ENCODE measurements around the gene PLPP4. TPM values are rescaled to one million over a fixed set of nuclear protein-coding genes. Genes with fewer than 3 reads are reported as not detected.
A peak's percentile ranks its signal among the peaks of the same experiment; 100 is the strongest.
"Not testable (repeated sequence)": the region's sequence is repeated elsewhere in the genome, so short reads cannot be mapped to it uniquely, and the experiment has no call there.

Gene PLPP4
- total RNA-seq, 1 donor from 2014 or later = under 0.01 TPM

DNA sequence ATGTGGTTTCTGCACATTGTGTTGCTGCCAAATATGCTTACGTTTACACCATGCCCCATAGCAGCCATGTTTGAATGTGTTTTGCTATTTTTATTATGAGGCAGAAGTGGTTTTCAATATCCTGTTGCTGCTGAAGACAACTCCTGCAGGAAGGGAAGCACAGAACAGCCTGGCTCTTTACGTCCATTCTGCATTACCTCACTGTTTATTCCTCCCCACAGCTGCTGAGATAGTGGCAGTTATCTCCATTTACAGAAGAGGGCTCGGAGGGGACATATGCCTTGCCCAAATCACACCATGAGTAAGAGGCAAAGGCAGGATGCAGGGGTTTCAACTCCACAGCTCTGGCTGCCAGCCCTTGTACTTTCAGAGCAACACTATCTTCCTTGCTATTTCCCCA, 35.3 kb downstream of the PLPP4 start:
- no peak for DNase-seq

DNA sequence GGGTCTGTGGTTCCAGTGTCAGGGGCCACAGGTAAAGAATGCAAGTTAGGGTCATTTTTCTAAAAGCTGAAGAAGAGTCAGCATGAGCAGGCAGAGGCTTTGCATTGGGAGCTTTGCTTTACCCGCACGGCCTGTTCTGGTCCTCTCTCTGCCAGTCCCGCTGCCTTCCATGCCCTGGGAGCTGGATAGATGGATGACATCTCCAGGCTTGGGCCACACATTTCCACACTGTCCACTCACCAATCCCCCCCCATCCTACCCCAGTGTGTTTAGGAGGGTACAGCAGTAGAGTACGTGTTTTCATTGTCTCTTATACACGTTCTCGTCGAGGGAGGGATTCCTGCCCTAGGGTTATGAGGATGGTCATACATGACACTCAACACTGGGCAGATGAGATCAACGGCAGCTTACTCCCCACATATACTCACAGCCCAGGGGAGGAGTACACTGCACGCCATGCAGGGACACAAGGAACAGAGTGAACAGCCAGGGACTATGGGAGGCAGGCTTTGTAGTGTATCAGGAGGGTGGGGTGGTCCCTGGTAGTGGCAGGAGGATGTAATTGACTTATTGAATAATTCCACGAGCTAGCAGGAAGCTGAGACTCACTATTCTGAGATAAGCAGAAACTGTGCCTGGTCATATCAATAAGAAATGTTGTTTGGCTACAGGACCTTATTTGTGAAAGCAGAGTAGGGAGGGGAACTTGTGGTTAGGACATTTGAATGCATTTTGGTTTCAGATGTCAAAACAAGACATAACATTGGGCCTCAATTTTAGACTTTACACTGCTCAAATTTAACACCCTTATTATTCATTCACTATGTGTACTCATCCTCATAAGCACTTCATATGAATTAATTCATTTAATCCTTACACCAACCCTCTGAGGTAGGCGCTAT, 36.6 kb downstream of the PLPP4 start:
- no peak for DNase-seq

DNA sequence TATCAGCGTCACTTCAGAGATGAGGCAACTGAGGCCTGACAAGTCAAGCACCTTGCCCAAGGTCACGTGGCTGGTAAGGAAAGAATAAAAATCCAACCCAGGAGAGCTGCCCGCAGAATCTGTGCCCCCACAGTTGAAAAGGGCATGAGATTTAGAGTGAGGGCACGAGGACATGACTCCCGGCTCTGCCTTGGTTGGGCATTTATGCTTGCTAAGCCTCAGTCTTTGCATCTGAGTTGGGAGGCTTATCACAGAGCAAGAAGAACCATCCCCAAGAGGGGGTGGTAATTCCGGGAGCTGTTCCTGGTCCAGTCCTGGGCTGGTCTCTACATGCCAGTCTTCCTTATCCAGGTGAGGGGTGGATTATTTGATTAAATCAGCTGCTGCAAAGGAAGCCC, 37.3 kb downstream of the PLPP4 start:
- DNase-seq = no peak

DNA sequence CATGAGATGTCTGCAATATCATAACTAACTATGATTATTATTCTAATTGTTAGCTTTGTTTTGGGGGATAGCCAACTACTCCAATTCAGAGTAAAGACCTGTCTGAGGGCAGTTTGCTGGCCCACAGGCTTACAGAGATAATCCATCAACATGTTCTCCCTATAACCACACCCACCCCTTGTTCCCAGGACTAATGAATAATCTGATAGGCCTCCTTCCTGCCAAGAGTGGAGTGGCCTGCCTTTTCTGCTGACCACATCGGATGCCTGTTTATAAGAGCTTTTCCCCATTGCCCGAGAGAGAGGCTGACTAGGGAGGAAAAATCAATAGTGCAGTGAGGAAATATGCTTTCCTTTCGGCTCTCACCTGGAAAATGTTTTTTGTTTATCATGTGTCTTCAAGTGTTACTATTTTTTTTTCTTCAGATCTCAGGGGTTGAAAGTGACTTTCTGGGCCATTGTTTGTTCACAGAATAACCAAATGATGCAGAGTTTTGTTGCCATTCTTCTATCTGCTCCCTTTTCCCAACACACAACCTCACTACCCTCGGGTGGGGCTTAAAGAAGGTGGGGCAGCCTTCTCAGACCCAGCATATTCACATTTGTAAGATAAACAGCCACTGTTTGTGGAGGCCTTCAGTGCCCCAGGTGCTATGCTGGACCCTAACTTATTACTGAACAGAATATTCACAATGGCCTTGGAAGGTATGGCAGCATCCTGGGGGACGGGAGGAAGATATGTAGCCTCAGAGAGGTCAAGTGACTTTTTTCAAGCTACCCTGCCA, 38.4 kb downstream of the PLPP4 start:
- no peak for DNase-seq

DNA sequence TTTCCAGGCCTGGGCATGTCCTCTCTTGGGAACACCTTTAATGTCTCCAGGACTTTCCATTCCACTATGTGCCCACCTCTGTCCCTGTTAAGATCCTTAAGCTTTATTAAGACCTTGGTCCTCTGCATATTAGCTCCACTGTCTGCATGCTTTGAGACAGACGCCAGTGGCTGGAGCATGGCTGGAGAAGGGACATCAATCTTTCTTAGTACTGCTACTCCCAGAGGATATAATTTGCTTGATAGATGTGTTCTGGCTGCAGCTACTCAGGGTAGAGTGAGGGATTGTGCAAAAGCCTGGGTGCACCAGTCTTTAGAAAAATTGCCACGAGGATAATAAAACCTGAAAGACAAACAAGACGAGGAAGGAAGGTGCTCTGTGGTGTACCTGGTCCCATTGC, 42.9 kb downstream of the PLPP4 start:
- no peak for DNase-seq

DNA sequence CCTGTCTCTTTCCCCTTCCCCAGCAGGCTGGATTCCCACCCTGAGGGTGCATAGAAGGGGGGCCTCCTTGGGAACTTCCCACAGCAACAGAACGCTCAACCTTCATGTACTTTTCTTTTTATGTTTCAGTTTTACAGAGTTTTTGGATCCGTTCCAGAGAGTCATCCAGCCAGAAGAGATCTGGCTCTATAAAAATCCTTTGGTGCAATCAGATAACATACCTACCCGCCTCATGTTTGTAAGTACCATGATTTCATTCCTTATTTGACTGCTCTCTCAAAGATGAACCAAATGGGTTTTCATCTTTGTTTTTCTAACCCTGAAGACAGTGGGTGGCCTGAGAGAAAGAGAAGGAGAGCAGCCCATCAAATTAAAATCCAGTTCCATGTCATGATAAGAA, 46.7 kb downstream of the PLPP4 start:
- no peak for DNase-seq

DNA sequence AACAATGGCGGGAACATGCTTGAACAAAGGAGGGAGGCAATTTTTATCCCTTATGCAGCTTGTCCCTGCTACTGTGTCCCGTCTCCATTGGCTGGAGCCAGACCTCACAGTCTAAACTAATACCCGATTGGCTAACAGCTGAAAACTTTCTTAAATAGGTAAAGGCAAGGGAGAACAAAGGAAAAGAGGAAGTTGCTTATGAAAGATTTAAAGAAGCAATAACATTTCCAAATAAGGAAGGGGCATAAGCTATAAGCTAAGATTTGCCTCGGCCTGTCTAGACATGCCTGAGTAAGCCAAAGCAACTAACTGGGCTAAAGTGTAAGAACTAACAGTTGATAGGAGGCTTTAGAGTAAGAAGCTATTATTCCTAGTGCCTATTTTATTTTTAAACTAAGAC, 47.2 kb downstream of the PLPP4 start:
- not testable (repeated sequence) for DNase-seq

DNA sequence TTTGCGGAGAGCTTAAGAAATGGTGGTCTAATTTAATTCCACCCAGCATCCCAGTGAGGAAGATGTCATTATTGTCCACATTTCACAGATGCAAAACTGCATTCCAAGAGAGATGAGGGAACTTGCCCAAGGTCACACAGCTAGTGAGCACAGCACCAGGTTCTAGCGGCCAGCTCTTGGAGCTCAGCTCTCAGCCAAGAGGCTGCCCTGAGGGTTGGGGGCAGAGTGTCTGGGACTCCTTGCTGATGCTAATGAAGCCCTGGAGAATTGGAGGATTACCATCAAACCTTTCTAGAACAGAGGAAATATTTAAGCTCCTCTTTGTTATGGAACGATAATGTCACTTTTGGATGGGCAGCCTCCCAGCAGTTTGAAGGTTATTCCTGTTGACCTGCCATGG, 48.0 kb downstream of the PLPP4 start:
- no peak for DNase-seq

DNA sequence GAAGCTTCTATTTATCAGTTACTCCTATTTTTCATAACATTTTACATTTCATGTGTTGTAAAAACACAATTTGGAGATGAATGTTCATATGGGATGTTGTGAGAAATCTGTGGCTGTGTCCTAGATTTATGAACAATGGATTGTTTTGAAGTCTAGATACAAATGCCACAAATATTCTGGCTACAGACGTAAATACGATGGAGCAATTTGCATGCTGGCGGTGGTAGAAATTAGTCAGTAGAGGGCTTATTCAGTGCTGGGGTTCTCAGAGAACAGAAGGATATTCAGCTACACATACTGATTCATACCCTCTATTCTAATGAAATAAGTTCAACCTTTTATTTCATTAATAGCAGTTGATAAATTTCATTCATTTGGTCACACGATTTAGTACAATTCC, 48.8 kb downstream of the PLPP4 start:
- DNase-seq = no peak

DNA sequence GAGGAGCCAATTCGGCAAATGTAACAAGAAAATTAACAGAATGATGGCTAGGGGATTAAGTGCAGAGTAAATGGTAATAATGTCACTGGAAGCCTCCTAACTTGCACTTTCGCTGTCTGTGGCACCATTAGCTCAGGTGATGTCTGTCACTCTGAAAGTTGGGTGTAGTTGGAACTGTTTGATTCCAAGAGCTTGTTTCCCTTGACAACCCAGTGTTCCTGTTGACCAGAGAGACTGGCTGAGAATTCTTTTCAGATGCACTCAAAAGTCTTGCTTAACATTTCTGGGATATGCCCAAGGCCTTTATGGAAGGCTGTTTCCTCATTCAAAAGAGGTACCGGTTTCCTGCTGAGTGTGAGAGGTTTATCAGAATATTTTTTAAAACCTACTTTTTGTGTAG, 49.6 kb downstream of the PLPP4 start:
- DNase-seq = no peak

DNA sequence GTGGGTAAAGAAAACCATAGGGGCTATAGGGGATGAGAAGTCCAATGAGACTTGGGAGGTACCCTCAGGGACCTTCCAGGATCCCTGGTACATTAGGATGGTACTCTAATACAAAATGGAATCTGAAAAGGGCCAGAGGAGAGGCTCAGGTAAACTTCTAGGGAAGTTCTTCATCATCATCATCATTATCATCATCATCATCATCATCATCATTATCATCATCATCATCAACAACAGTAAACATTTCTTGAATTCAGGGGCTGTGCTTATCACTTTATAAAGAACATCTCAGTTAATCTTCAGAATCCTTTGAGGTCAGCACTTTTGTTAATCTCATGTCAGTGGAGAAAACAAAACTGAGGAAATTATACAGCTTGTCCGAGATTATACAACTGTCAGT, 50.1 kb downstream of the PLPP4 start:
- DNase-seq = no peak

DNA sequence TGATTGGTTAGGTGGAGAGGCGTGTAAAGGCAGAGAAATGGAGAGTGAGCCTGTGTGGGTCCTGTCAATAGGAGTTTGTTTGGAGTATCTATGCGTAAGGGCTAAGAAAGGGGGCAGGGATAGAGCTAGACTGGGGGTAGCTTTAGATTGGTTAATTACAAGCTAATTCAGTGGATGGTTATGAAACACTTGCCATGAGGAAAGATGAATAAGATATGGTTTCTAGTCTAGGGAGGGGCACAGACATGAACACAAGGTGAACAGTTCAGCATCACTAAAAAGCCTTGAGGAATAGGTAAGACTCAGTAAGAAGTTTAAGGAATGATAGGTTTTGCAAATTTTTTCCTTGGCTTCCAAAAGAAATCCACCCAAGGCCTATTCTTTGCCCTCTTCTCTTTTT, 50.6 kb downstream of the PLPP4 start:
- DNase-seq = no peak

DNA sequence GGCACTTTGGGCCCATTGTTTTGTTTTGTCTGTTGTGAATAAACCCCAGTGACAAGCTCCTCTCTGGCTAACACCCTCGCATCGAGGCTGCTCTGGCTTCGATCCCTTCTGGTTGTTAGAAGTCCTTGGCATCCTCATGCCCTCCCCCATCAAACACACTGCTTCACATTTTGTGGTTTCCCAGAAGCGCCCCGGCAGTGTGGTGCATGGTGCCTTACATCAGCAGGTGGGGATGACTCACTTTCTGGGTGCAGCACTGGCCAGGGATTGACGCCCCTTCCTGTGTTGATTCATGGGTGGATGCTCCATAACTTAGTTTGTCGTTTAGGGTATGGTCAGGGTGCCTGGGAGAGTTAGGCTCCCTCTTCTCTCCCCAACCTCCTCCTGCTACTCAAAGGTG, 51.4 kb downstream of the PLPP4 start:
- DNase-seq = no peak

DNA sequence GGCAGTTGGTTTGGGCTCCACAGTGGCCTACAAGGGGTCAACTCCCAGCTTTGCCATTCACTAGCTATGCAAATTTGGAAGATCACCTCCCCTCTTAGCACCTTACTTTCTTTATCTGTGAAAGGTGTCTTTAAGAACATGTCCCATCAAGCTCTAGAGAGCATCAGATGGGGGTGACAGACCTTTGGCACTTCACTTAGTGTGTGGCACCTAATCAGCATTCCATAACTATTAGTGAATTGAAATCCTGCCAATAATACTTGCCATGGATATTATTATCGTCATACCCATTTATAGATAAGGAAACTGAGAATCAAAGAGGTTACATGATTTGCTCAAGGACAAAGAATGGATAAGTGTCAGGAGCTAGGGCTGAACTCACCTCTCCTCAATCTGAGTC, 51.9 kb downstream of the PLPP4 start:
- DNase-seq = no peak

DNA sequence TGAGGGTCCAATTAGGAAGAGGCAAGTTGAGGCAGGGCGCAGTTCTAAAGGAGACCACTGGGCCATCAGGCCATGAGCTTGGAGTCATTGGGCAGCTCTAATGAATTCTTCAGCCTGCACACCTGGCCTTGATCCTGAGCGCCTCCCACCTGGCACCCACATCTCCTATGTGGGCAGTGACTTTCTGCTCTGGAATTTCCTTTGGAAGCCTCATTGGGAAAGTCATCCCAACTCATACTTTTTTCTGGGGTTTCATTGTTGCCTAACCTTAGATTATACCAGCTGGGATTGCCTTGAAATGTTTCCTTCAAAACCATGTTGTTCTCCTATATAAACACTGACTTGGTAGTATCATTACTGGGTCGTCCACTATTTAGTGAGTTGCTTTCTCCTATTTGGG, 54.1 kb downstream of the PLPP4 start:
- no peak for DNase-seq

DNA sequence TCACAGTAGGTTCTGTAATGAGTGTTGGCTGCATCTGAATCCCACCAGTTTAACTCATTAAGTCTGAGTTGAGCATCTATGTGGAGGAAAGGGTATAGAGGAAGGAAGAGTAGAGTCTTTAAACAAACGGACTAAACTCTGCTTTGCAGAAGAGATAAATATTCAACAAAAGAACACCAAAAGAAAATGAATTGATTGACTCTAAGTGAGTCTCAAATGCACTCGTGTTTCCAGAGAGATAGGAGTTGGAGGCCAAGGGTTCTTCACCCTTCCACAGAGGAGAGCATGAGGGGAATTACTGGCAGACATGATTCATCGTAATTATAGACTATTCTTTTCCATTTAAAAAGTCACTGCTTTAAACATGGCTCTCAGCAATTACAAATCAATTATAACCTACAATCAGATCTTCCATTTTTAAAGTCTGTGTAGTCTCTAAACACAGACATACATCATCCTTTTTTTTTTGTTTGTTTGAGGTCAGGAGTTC, 56.3 kb downstream of the PLPP4 start:
- DNase-seq = no peak

DNA sequence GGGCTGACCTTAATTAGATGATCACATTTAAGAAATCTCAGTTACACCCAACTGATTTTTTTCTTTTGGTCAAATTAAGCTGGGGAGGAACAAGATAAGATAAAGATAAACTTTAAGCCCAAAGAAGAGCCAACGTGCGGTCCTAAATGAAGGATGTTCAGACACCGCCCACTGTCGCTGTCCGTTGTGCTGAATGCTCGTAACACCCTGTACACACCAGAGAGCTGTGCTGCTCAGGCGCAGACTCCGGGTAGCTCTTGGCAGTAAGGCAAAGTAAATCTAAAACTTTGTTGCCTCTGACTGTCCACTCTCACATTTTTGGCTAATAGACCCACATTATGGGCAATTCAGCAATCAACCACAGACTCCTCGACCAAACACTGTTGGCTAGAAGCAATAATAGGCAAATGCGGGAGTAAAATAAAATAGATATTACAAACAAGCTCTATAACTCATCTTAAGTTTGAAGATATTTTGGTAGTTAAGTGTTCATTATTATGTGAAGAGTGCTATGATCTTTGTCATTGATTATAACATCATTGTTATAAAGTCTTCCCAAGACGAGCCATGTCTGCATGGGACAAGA, 57.1 kb downstream of the PLPP4 start:
- DNase-seq = peak; percentile 7

DNA sequence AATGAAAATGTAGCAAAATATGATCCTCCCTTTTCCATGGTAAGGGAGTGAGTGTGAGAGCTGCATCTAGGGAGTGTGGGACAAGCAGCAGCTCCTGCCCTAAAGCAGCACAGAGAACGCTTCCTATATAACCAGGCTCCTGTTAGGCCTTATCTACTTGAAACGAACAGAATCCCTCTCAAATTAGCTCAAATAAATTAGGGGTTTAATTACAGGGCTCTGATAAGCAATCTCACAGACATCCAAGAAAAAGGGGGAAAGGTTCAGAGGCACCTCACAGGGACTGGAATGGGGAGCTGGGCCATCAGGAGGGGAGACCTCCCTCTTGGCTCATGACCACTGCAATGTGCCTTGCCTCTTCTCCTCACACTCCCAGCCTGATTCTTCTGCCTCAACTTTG, 57.9 kb downstream of the PLPP4 start:
- no peak for DNase-seq

DNA sequence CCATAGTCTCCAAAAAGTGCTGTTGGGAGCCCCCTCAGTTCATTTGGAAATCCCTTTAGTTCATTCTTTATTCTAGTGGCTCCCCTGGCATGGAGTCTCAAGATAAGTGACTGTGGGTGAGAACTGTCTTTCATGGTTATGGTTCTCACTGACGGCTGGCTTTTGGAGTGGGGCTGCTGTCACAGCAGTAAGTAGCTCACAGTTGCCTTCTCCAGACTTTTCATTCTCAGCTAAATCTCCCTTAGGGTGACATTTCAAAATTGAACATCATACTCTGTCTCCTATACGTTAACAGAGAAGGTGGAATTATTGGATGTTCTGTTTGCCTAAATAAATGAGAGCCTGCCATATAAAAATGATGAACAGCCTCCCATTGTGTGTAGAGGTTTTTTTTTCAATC, 58.7 kb downstream of the PLPP4 start:
- DNase-seq = no peak

DNA sequence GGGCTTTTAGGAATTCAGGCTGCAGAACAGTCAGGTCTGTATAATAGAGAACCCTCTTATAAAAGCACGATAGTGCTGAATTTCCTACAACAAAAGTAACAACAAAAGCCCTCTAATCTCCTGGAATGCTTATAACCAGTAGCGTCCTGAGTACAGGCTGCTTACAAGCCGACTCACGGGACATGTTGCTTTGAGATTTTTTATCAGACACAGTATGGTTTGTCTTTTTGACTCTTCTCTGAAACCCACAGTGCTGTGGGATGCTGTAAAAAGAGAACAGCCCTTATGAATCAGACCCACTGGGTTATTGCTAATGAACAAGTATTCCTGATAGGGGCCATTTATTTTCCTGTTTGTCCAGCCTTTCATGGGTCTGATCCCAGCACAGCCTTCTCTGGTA, 59.4 kb downstream of the PLPP4 start:
- DNase-seq = no peak

DNA sequence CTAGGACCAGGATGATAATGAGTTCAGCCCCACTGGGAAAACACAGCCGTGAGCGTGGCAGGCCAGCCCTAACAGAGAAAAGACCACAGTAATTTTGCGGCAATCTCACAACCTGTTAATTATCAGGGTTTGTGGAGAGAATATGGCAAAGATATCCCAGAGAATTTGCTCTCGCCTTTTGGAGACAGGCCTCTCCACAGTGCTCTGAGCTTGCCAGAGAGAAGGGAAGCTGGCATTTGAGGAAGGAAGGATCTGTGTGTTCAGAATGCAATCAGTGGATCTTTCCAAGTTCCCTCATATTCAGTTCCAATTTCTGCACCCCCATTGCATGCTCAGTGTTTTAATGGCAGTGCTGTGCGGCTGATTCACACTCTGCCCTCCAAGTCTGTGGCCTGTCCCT, 60.2 kb downstream of the PLPP4 start:
- no peak for DNase-seq

DNA sequence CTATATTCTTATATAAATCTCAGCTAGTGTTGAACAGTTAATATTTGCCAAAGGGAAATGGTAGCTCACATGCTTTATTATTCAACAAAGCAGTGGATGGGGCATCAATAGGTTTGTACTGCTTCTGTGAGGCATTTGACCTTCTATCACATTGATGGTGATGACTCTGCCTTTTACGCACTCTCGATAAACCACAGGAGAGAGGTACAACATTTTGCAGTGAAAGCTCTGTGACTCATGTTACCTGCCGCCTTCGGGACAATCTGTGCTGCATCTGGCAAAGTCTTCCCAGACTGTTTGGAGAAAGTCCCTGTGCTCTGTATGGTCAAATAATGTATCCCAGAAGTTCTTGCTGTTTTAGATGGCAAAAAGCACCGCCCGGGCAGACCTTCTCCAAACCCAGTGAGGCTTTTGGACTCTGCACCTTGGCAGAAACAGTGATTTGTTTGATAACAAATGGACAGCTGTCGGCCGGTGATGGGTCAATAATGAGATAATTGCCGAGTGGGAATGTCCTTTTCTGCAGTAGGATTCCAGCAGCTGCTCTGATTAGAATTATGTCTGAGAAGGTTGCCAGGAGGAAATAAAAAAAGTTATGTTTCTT, 61.0 kb downstream of the PLPP4 start:
- DNase-seq = no peak

DNA sequence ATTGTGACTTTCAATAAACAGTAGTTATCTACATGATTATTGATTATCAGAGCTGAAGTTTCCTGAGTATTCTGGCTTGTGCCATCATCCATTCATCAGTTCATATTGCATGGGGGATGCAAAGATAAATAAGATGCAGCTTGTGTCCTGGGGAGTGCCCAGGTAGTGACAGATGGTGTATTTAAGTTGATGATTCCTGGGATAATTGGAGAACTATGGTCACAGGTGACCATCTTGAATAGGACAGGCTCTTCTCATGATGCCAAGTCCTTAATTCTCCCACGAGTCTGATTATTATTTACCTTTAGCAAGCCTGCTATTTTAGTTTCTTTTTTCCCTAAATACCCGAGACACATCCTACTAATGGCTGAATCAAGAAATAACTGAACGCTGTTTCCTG, 64.9 kb downstream of the PLPP4 start:
- DNase-seq = no peak

Measured in dermis blood vessel endothelial cell (primary cell).